Measurements from ENCODE around the gene TPST1. TPM values are rescaled to one million over a fixed set of nuclear protein-coding genes. Genes with fewer than 3 reads are reported as not detected.
"Not testable (repeated sequence)": the region's sequence is repeated elsewhere in the genome, so short reads cannot be mapped to it uniquely, and the experiment has no call there.

The TPST1 gene
- total RNA-seq, 1 experiment from 2014 or later, result 15.9 TPM

GRCh38 chr7:66170309-66171231 is 34.6 kb upstream of the TPST1 start:
- Mint-ChIP-seq H3K27ac (peak overlapping the region in 1 of 3 experiments; percentile 28; a peak in 2 of 7 replicates), H3K9me3 (no peaks in the 10 kb centered on the region; a peak in 1 of 5 replicates), H3K27me3 (ENCODE audit: low read depth) (peaks cover 1% of the 10 kb centered on the region; the same call in 1 of the 2 replicates), H3K4me1 (peaks cover 4 to 7% of the 10 kb centered on the region in 2 experiments; a peak in 3 of 4 replicates), H3K36me3 (ENCODE audit: insufficient read depth in 1 of 3, low read depth in 3 of 3) (no peaks in the 10 kb centered on the region; a peak in 1 of 7 replicates), H3K4me3 (no peak overlapping the region)
- Histone ChIP-seq H3K79me1 (ENCODE audit: insufficient read depth, low read depth, low read length, poor library complexity, severe bottlenecking) (no peaks in the 10 kb centered on the region), H2BK12ac (ENCODE audit: insufficient read length, low read depth, low read length) (no peak overlapping the region), H4K20me1 (ENCODE audit: control insufficient read depth, insufficient read depth, insufficient read length) (no peaks in the 10 kb centered on the region), H3K27ac (ENCODE audit: insufficient read length, low read depth, low read length) (no peak overlapping the region), H3K56ac (ENCODE audit: insufficient read length, low read depth, low read length) (no peak overlapping the region), H2AFZ (ENCODE audit: low read length) (no peak overlapping the region), H3K79me2 (ENCODE audit: insufficient read depth, low read length) (no peaks in the 10 kb centered on the region), H2BK20ac (ENCODE audit: low read depth, low read length, poor library complexity, severe bottlenecking) (no peak overlapping the region), H3K27me3 (ENCODE audit: insufficient read depth, low read length) (no peaks in the 10 kb centered on the region), H4K5ac (ENCODE audit: insufficient read length, low read depth, low read length) (no peak overlapping the region), H2AK5ac (ENCODE audit: insufficient read length, low read length) (no peak overlapping the region), H2BK5ac (ENCODE audit: insufficient read length, low read length) (no peak overlapping the region), H3K23me2 (ENCODE audit: insufficient read length, low read depth, low read length, poor library complexity, severe bottlenecking) (no peaks in the 10 kb centered on the region), H3K4ac (ENCODE audit: low read depth, low read length) (no peak overlapping the region), H4K91ac (ENCODE audit: insufficient read length, low read depth, low read length) (no peak overlapping the region), H2BK15ac (ENCODE audit: low read depth, low read length) (no peak overlapping the region), H3K4me1 (ENCODE audit: insufficient read depth, low read length) (no peaks in the 10 kb centered on the region), H3K18ac (ENCODE audit: insufficient read length, low read depth, low read length) (no peak overlapping the region), H3K23ac (ENCODE audit: insufficient read length, low read depth, low read length) (no peak overlapping the region), H2BK120ac (ENCODE audit: low read depth, low read length, poor library complexity, severe bottlenecking) (no peak overlapping the region), H3K9me3 (ENCODE audit: control insufficient read depth, low read depth, low read length) (no peaks in the 10 kb centered on the region), H3K14ac (ENCODE audit: insufficient read depth, low read length) (no peak overlapping the region; the same call in 1 of the 2 replicates), H4K8ac (replicated peaks; ENCODE audit: insufficient read length, low read depth, low read length) (no peak overlapping the region), H3T11ph (ENCODE audit: low read length) (no peak overlapping the region), H3K4me2 (ENCODE audit: insufficient read depth, insufficient read length, low read length) (no peak overlapping the region), H3K9ac (ENCODE audit: extremely low read depth, insufficient read length, low read length) (no peak overlapping the region)
- no peak for DNase-seq
- WGBS (ENCODE audit: extremely low coverage, insufficient read length, low lambda C conversion rate), result no CpG with 5 or more reads among the region's 16 CpGs
- TF ChIP-seq, protein P1, sequence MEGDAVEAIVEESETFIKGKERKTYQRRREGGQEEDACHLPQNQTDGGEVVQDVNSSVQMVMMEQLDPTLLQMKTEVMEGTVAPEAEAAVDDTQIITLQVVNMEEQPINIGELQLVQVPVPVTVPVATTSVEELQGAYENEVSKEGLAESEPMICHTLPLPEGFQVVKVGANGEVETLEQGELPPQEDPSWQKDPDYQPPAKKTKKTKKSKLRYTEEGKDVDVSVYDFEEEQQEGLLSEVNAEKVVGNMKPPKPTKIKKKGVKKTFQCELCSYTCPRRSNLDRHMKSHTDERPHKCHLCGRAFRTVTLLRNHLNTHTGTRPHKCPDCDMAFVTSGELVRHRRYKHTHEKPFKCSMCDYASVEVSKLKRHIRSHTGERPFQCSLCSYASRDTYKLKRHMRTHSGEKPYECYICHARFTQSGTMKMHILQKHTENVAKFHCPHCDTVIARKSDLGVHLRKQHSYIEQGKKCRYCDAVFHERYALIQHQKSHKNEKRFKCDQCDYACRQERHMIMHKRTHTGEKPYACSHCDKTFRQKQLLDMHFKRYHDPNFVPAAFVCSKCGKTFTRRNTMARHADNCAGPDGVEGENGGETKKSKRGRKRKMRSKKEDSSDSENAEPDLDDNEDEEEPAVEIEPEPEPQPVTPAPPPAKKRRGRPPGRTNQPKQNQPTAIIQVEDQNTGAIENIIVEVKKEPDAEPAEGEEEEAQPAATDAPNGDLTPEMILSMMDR (conservative IDR thresholded peaks at IDR 0.05), result no peak

GRCh38 chr7:66172536-66173401 is 32.4 kb upstream of the TPST1 start:
- not testable (repeated sequence) for H4K20me1 ChIP-seq (ENCODE audit: control insufficient read depth, insufficient read depth, insufficient read length); H4K91ac ChIP-seq (ENCODE audit: insufficient read length, low read depth, low read length); H2BK5ac ChIP-seq (ENCODE audit: insufficient read length, low read length); H3K4me1 ChIP-seq (ENCODE audit: insufficient read depth, low read length); H3K27ac ChIP-seq (ENCODE audit: insufficient read length, low read depth, low read length); H3K56ac ChIP-seq (ENCODE audit: insufficient read length, low read depth, low read length); H3K27ac Mint-ChIP-seq; H2BK15ac ChIP-seq (ENCODE audit: low read depth, low read length); H3K36me3 Mint-ChIP-seq (ENCODE audit: insufficient read depth in 1 of 3, low read depth in 3 of 3); H3K18ac ChIP-seq (ENCODE audit: insufficient read length, low read depth, low read length); H3K4me1 Mint-ChIP-seq; H2AFZ ChIP-seq (ENCODE audit: low read length); DNase-seq; H3K27me3 ChIP-seq (ENCODE audit: insufficient read depth, low read length); H2BK12ac ChIP-seq (ENCODE audit: insufficient read length, low read depth, low read length); H3K9ac ChIP-seq (ENCODE audit: extremely low read depth, insufficient read length, low read length); H2AK5ac ChIP-seq (ENCODE audit: insufficient read length, low read length); H3K4me2 ChIP-seq (ENCODE audit: insufficient read depth, insufficient read length, low read length); H3K14ac ChIP-seq (ENCODE audit: insufficient read depth, low read length); H3K4ac ChIP-seq (ENCODE audit: low read depth, low read length); H3T11ph ChIP-seq (ENCODE audit: low read length); H4K8ac ChIP-seq (replicated peaks; ENCODE audit: insufficient read length, low read depth, low read length); H3K4me3 Mint-ChIP-seq; H2BK120ac ChIP-seq (ENCODE audit: low read depth, low read length, poor library complexity, severe bottlenecking); H2BK20ac ChIP-seq (ENCODE audit: low read depth, low read length, poor library complexity, severe bottlenecking); H3K79me1 ChIP-seq (ENCODE audit: insufficient read depth, low read depth, low read length, poor library complexity, severe bottlenecking); H3K23me2 ChIP-seq (ENCODE audit: insufficient read length, low read depth, low read length, poor library complexity, severe bottlenecking); H3K9me3 ChIP-seq (ENCODE audit: control insufficient read depth, low read depth, low read length); H3K23ac ChIP-seq (ENCODE audit: insufficient read length, low read depth, low read length); H3K79me2 ChIP-seq (ENCODE audit: insufficient read depth, low read length); H4K5ac ChIP-seq (ENCODE audit: insufficient read length, low read depth, low read length); H3K27me3 Mint-ChIP-seq (ENCODE audit: low read depth); H3K9me3 Mint-ChIP-seq
- no CpG with 5 or more reads among the region's 9 CpGs for WGBS (ENCODE audit: extremely low coverage, insufficient read length, low lambda C conversion rate)
